ACC112 (cell line): Measurements from ENCODE around the gene ANKS3.
"Not testable (repeated sequence)": the region's sequence is repeated elsewhere in the genome, so short reads cannot be mapped to it uniquely, and the experiment has no call there.

Experiments used
- H2AFZ ChIP-seq: fragments of 200-600 bp; sonication (generic); one replicate; pipeline ENCODE4 v1.6.0; 2017; ENCODE audit warnings: antibody characterized with exemption, low read length; ENCODE audit not compliant: unreplicated experiment
- H3K27ac ChIP-seq: fragments of 200-600 bp; sonication (generic); 2 replicates; pipeline ENCODE4 v1.5.1; 2014; ENCODE audit warnings: low read depth, mild to moderate bottlenecking, antibody characterized with exemption, low read length, moderate library complexity
- H3K27me3 ChIP-seq: fragments of 200-600 bp; sonication (generic); 2 replicates; pipeline ENCODE4 v1.6.1; 2014; ENCODE audit warnings: mild to moderate bottlenecking, antibody characterized with exemption, low read length, moderate library complexity, mixed read lengths; ENCODE audit not compliant: insufficient read depth
- H3K36me3 ChIP-seq: fragments of 200-600 bp; sonication (generic); 2 replicates; pipeline ENCODE4 v1.6.1; 2016; ENCODE audit warnings: mild to moderate bottlenecking, antibody characterized with exemption, low read length, moderate library complexity, mixed read lengths; ENCODE audit not compliant: insufficient read depth
- H3K4me1 ChIP-seq: fragments of 200-600 bp; sonication (generic); one replicate; pipeline ENCODE4 v1.6.1; 2016; ENCODE audit warnings: low read length, mixed read lengths; ENCODE audit not compliant: insufficient read depth, unreplicated experiment, control insufficient read depth
- H3K4me3 ChIP-seq: fragments of 200-600 bp; sonication (generic); 2 replicates; pipeline ENCODE4 v1.5.1; 2014; ENCODE audit warnings: mild to moderate bottlenecking, low read depth, low read length
- H3K79me2 ChIP-seq: fragments of 200-600 bp; sonication (generic); one replicate; pipeline ENCODE4 v1.6.0; 2016; ENCODE audit warnings: low read length; ENCODE audit not compliant: control insufficient read depth, unreplicated experiment, insufficient read depth

ANKS3 gene

DNA sequence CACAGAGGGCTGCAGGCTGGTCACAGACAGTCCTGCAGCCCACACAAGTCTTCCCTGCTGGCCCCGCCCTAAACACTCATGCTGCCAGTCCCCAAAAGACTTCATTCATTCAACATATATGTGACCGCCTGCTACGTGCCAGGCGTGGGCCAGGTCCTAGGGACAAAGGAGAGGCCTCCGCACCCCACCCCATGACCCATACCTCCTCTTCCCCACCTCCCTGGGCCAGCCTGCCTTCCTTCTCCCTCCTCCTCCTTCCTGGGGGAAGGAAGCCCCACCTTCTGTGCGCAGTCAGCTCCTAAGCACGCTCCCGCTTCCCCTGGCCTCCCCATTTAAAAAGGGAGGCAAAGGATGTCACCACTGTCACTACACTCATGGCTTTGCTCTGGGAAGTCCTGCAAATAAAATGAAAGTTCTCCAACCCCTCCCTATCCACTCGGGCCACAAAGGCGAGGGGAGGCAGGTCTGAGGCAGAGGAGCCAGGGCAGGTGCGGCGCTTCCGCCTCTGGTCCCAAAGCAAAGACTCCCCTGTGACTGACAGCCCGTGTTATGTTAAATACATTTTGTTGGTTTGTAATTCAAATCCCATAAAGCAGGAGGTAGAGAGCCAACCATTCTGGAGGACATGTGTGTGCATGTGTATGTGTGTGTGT, 9.3 kb upstream of the ANKS3 start:
- H3K27ac ChIP-seq: no peak overlapping the region
- no peaks in the 10 kb centered on the region for H3K4me1 ChIP-seq
- peak overlapping the region; percentile 49; the same call in 1 of the 2 replicates for H3K4me3 ChIP-seq
- no peaks in the 10 kb centered on the region for H3K27me3 ChIP-seq
- no peak overlapping the region for H2AFZ ChIP-seq
- H3K36me3 ChIP-seq: no peaks in the 10 kb centered on the region
- H3K79me2 ChIP-seq: no peaks in the 10 kb centered on the region

DNA sequence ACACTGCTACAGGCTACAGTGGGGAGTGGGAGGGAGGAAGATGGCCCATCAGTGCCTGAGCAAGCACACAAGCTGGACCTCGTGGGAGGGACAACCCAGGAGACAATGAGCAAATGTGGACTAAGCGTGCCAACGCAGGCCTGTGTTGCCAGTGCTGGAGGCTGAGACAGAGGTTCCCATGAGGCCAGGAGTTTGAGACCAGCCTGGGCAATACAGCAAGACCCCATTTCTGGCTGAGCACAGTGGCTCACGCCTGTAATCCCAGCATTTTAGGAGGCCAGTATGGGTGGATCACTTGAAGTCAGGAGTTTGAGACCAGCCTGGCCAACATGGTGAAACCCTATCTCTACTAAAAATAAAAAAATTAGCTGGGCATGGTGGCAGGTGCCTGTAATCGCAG, 4.3 kb upstream of the ANKS3 start:
- H3K36me3 ChIP-seq, H3K4me3 ChIP-seq, H3K27me3 ChIP-seq, H3K27ac ChIP-seq, H3K79me2 ChIP-seq, H2AFZ ChIP-seq, H3K4me1 ChIP-seq: not testable (repeated sequence)

- no peaks in the 10 kb centered on the region for H3K36me3 ChIP-seq
- H2AFZ ChIP-seq: no peak overlapping the region
- peaks cover 3% of the 10 kb centered on the region for H3K79me2 ChIP-seq
- no peaks in the 10 kb centered on the region for H3K27me3 ChIP-seq
- no peaks in the 10 kb centered on the region for H3K4me1 ChIP-seq
- no peak overlapping the region for H3K27ac ChIP-seq
- H3K4me3 ChIP-seq: no peak overlapping the region
These were observed 3.5 kb upstream of the ANKS3 start for GRCh38 chr16:4737545-4737944.

DNA sequence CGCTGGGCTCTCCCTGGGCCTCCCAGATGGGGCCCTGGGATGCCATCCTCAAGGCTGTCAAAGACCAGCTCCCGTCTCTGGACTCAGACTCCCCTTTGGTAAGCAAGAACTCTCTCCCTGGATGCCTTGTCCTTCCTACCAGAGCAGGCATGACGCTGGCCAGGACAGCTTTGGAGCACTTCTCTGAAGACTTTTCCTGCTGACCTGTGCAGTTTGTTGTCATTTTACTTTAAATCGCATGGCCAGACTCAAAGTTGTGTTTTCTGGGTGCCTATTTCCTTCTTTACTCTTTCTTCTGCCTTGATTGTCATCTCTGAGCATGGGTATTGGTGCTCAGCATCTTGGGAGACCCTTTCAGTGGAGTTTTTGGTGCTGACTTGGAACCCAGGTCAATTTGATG, 2.5 kb upstream of the ANKS3 start:
- Histone ChIP-seq H3K27ac (no peak overlapping the region), H3K4me1 (no peaks in the 10 kb centered on the region), H3K4me3 (no peak overlapping the region), H2AFZ (no peak overlapping the region), H3K36me3 (no peaks in the 10 kb centered on the region), H3K27me3 (no peaks in the 10 kb centered on the region), H3K79me2 (peaks cover 3% of the 10 kb centered on the region)

GRCh38 chr16:4734730-4735535, 862 bp upstream of the ANKS3 start:
- peak overlapping the region; percentile 99 for H2AFZ ChIP-seq
- H3K79me2 ChIP-seq: peaks cover 3% of the 10 kb centered on the region
- 0 out of 2 replicates have a peak, but pooled peaks cover under 1% of the 10 kb centered on the region for H3K36me3 ChIP-seq
- peak overlapping the region; percentile 91 for H3K4me3 ChIP-seq
- peak overlapping the region; percentile 79 for H3K27ac ChIP-seq
- H3K4me1 ChIP-seq: no peaks in the 10 kb centered on the region
- no peaks in the 10 kb centered on the region for H3K27me3 ChIP-seq

- H3K27me3 ChIP-seq: no peaks in the 10 kb centered on the region
- peak overlapping the region; percentile 77 for H2AFZ ChIP-seq
- H3K4me3 ChIP-seq: peak overlapping the region; percentile 91
- H3K36me3 ChIP-seq: 0 out of 2 replicates have a peak, but pooled peaks cover 3% of the 10 kb centered on the region
- 0 out of 2 replicates have a peak overlapping the region, but pooled peaks have one; percentile 9 for H3K27ac ChIP-seq
- peaks cover 3% of the 10 kb centered on the region for H3K79me2 ChIP-seq
- no peaks in the 10 kb centered on the region for H3K4me1 ChIP-seq
These were observed 366 bp downstream of the ANKS3 start for GRCh38 chr16:4733747-4734062.

GRCh38 chr16:4733211-4733742, 794 bp downstream of the ANKS3 start:
- Histone ChIP-seq H3K36me3 (0 out of 2 replicates have a peak, but pooled peaks cover 3% of the 10 kb centered on the region), H3K27ac (no peak overlapping the region), H2AFZ (peak overlapping the region; percentile 77), H3K4me1 (no peaks in the 10 kb centered on the region), H3K79me2 (peaks cover 3% of the 10 kb centered on the region), H3K27me3 (no peaks in the 10 kb centered on the region), H3K4me3 (peak overlapping the region; percentile 91)

DNA sequence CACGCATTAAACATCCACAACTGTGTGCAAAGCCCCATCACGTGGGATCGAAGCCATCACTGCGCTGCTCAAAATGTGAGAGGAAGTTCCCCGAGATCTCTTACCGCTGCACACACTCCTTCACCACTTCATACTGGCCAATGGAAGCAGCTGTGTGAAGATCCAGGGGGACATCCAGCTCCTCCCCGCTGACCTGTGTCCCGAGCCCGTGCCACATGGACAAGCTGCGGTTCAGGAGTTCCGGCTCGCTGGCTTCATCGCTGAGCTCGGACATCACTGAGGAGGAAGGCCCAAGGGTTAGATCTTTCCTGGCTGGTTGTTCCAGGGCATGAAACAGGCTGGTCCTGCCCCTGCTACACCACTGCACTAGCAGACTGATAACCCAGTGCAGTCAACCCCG, 4.2 kb downstream of the ANKS3 start:
- peaks cover 3% of the 10 kb centered on the region for H3K79me2 ChIP-seq
- no peak overlapping the region for H3K4me3 ChIP-seq
- H3K36me3 ChIP-seq: peaks cover 6% of the 10 kb centered on the region; the same call in 1 of the 2 replicates
- H3K4me1 ChIP-seq: no peaks in the 10 kb centered on the region
- no peaks in the 10 kb centered on the region for H3K27me3 ChIP-seq
- H3K27ac ChIP-seq: no peak overlapping the region
- no peak overlapping the region for H2AFZ ChIP-seq

DNA sequence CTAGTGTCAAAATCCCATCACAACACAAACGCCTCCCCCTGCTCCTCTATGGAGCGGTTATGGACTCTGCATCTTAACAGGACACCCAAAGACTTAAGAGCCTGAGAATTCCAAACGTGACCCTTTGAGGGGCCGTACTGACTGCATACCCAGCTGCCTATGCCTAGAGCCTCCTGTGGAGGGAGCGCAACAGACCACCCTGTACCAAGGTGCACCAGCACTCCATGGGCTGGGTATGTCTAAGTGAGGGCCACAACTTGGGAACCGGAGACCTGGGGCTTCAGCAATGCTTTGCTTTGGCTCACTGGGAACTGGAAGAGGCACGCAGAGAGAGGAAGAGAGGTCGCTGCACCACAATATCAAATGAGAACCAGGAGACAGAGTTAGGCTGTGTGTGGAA, 5.4 kb downstream of the ANKS3 start:
- Histone ChIP-seq H3K27me3 (no peaks in the 10 kb centered on the region), H2AFZ (no peak overlapping the region), H3K79me2 (peaks cover 3% of the 10 kb centered on the region), H3K27ac (no peak overlapping the region), H3K4me3 (no peak overlapping the region), H3K4me1 (no peaks in the 10 kb centered on the region), H3K36me3 (peaks cover 6% of the 10 kb centered on the region; the same call in 1 of the 2 replicates)

- H2AFZ ChIP-seq: no peak overlapping the region
- no peaks in the 10 kb centered on the region for H3K4me1 ChIP-seq
These were observed 7.5 kb downstream of the ANKS3 start for GRCh38 chr16:4726616-4727015.

More at GRCh38 chr16:4726616-4727015, 7.5 kb downstream of the ANKS3 start:
- H3K27ac ChIP-seq: no peak overlapping the region
- no peak overlapping the region for H3K4me3 ChIP-seq
- peaks cover 6% of the 10 kb centered on the region; the same call in 1 of the 2 replicates for H3K36me3 ChIP-seq
- no peaks in the 10 kb centered on the region for H3K79me2 ChIP-seq
- H3K27me3 ChIP-seq: no peaks in the 10 kb centered on the region
